Subcutaneous adipose tissue (tissue), 4 donors: Measurements from ENCODE around the gene GTPBP1. TPM values are rescaled to one million over a fixed set of nuclear protein-coding genes. Genes with fewer than 3 reads are reported as not detected.

Source experiments
- CTCF ChIP-seq: fragments of 450-650 bp; IDR thresholded peaks from one replicate; pipeline ENCODE4 v1.5.1; 2016; ENCODE audit warnings: low read depth, mild to moderate bottlenecking, control low read depth, antibody characterized with exemption, moderate library complexity
- total RNA-seq, 4 donors: library from RNA; depleted of rRNA; stranded (reverse); fragments of >200 nt; gene quantifications; one replicate each; pipeline ENCODE4 v1.1.0, GENCODE V29; 2016

Gene GTPBP1
- total RNA-seq, 4 donors from 2014 or later = 15.7 to 35.2 (median 30.0) TPM

- TF ChIP-seq CTCF = no peak
These were observed 20.8 kb upstream of the GTPBP1 start for GRCh38 chr22:38684895-38685294.

- no peak for TF ChIP-seq CTCF
These were observed 20.0 kb upstream of the GTPBP1 start for GRCh38 chr22:38685761-38686160.

- no peak for TF ChIP-seq CTCF
These were observed 16.1 kb upstream of the GTPBP1 start for GRCh38 chr22:38689651-38690050.

GRCh38 chr22:38694049-38694448 lies 11.7 kb upstream of the GTPBP1 start:
- TF ChIP-seq CTCF = no peak

GRCh38 chr22:38694940-38695339 lies 10.8 kb upstream of the GTPBP1 start:
- no peak for TF ChIP-seq CTCF

GRCh38 chr22:38696606-38697424 lies 8.9 kb upstream of the GTPBP1 start:
- TF ChIP-seq CTCF = no peak

- no peak for TF ChIP-seq CTCF
These were observed 8.2 kb upstream of the GTPBP1 start for GRCh38 chr22:38697425-38698089.
